GM06990 (cell line): ENCODE results near the gene PYGM.

ENCODE experiments used
- DNase-seq: peaks from one replicate; pipeline ENCODE4 v3.0.0-alpha.2; 2011; ENCODE audit not compliant: insufficient read length; ENCODE audit errors: extremely low read depth
- H3K27me3 ChIP-seq: replicated peaks from 2 replicates; pipeline ENCODE4 v1.6.0; 2011; ENCODE audit warnings: low read length; ENCODE audit not compliant: control insufficient read depth, insufficient read depth
- H3K36me3 ChIP-seq: 2 replicates; pipeline ENCODE4 v1.5.1; 2011; ENCODE audit warnings: low read length; ENCODE audit not compliant: control insufficient read depth, insufficient read depth
- H3K4me3 ChIP-seq: replicated peaks from 2 replicates; pipeline ENCODE4 v1.5.1; 2011; ENCODE audit warnings: low read depth, mild to moderate bottlenecking, control low read depth, low read length
- CTCF ChIP-seq: IDR thresholded peaks from 2 replicates; pipeline ENCODE4 v1.5.1; 2011; ENCODE audit warnings: low read length, control low read depth, mild to moderate bottlenecking, inconsistent platforms; ENCODE audit not compliant: insufficient read depth, poor library complexity, severe bottlenecking

The PYGM gene

DNA sequence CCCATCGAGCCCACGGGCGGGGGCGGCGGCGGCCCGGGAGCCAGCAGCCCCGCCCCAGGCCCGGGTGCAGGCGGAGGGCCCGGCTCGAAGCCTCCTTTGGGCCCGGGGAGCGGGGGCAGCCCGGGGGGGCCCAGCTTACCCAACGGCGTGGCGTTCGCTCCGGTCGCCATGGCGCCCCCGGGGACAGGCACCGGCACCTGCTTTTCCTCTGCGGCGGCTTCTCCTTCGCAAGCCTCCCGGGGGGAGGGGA lies 18.4 kb upstream of the PYGM start:
- H3K4me3 ChIP-seq = peak overlapping the region; percentile 99
- peaks cover 15% of the 10 kb centered on the region for H3K36me3 ChIP-seq

DNA sequence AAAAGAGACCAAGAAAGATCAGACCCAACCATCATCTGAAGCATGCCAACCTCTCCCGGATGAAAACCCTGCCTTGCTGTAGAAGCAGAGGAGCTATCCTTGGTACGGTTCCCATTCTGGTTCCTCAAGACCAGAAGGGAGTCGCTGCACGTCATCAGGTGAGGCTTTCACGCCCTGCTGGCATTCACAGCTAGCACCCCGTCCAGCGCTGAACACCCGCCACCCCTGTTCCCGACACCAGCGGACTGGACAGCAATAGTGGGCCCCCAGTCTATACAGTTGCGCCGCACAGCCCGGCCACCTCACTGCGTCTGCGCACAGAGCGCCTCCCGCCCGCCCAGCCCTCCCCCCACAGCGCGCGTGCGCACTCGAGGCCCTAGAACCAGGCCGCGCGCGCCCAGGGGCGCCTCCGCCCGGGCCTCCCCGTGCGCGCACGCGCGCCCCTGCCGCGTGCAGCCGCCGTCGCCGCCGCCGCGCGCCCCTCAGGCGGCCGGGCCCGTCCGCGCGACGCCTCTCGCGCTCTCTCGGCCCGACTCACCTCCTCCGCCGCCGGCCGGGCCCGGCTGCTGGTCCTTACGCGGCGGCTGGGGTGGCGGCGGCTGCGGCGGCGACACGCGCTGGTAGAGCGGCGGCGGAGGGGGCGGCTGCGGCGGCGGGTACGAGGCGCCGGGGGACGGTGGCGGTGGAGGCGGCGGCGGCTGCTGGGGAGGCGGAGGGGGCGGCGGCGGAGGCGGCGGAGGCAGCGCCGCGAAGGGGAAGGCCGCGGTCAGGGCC lies 17.9 kb upstream of the PYGM start:
- peak overlapping the region; percentile 99 for H3K4me3 ChIP-seq
- no peaks in the 10 kb centered on the region for H3K27me3 ChIP-seq
- H3K36me3 ChIP-seq = peaks cover 17% of the 10 kb centered on the region
- peak; percentile 86 for DNase-seq
- no peak for TF ChIP-seq CTCF

More for the DNA sequence above, 18.4 kb upstream of the PYGM start:
- no peaks in the 10 kb centered on the region for H3K27me3 ChIP-seq
- TF ChIP-seq CTCF = no peak
- no peak for DNase-seq

DNA sequence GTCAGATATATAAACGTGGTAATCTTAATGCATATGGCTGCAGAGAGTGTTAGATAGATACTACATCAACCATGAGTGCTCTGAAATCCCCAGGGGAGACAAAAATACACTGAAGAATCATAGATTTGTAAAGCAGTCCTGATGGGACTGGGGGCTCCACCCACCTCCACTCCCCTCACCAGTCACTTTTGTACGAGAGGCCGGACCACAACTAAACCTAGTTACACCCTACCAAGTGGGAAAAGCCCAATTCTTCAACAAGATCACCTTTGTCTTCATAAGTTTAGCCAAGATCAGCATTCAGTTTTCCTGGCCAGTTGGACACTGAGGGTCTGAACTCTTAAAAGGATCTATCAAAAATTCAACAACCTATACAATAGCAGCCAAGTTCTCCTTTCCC lies 17.1 kb upstream of the PYGM start:
- Histone ChIP-seq H3K27me3 (no peaks in the 10 kb centered on the region), H3K36me3 (peaks cover 19% of the 10 kb centered on the region), H3K4me3 (peak overlapping the region; percentile 99)
- no peak for TF ChIP-seq CTCF
- DNase-seq = no peak

GRCh38 chr11:64776425-64776824 lies 16.7 kb upstream of the PYGM start:
- TF ChIP-seq CTCF = no peak
- H3K36me3 ChIP-seq = peaks cover 21% of the 10 kb centered on the region
- H3K4me3 ChIP-seq = peak overlapping the region; percentile 99
- DNase-seq = no peak
- H3K27me3 ChIP-seq = no peaks in the 10 kb centered on the region

- H3K36me3 ChIP-seq = peaks cover 40% of the 10 kb centered on the region
- TF ChIP-seq CTCF = no peak
These were observed 14.4 kb upstream of the PYGM start for GRCh38 chr11:64774144-64774543.

More at GRCh38 chr11:64774144-64774543, 14.4 kb upstream of the PYGM start:
- Histone ChIP-seq H3K27me3 (no peaks in the 10 kb centered on the region), H3K4me3 (no peak overlapping the region)
- no peak for DNase-seq
